PC-3 (cell line): ENCODE measurements around the gene MVK. TPM values are rescaled to one million over a fixed set of nuclear protein-coding genes. Genes with fewer than 3 reads are reported as not detected.

Experiments used
- ATAC-seq: fragments of 200-7000 bp; cut with Tn5 transposase; 2 replicates; pipeline ENCODE4 v1.9.1; 2020; ENCODE audit warnings: mild to moderate bottlenecking, moderate library complexity
- BruUV-seq: library from RNA; stranded (reverse); fragments of 400-500 nt; replicated peaks from 2 replicates; lab custom pipeline; 2021; lab: Mats Ljungman, UMichigan
- CTCF ChIA-PET: fragments of 300-600 bp; sonication (Branson Sonifier 250); formaldehyde crosslinking; loops from one replicate; lab custom pipeline; 2022; ENCODE audit warnings: antibody characterized with exemption; lab: Charles Lee
- POLR2A ChIA-PET: fragments of 300-600 bp; sonication (Branson Sonifier 250); formaldehyde crosslinking; loops from one replicate; lab custom pipeline; 2022; ENCODE audit warnings: antibody characterized with exemption; ENCODE audit not compliant: unreplicated experiment; lab: Charles Lee
- DNase-seq: peaks from one replicate; pipeline ENCODE4 v3.0.0-alpha.2; 2015
- H2AFZ ChIP-seq: fragments of 300-600 bp; sonication (generic); 2 replicates; pipeline ENCODE4 v1.6.0; 2016; ENCODE audit warnings: antibody characterized with exemption, low read length
- H3F3A ChIP-seq: fragments of 300-600 bp; sonication (generic); one replicate; pipeline ENCODE4 v1.6.0; 2017; ENCODE audit warnings: antibody characterized with exemption, low read length, control low read depth, mild to moderate bottlenecking; ENCODE audit not compliant: unreplicated experiment
- H3K27ac ChIP-seq: fragments of 300-600 bp; sonication (generic); 2 replicates; pipeline ENCODE4 v1.5.1; 2016; ENCODE audit warnings: mild to moderate bottlenecking, low read length
- H3K27me3 ChIP-seq: fragments of 300-600 bp; sonication (generic); 2 replicates; pipeline ENCODE4 v1.6.1; 2016; ENCODE audit warnings: low read length, mixed read lengths
- H3K36me3 ChIP-seq: fragments of 300-600 bp; sonication (generic); 2 replicates; pipeline ENCODE4 v1.6.1; 2016; ENCODE audit warnings: low read depth, mixed run types, low read length, mixed read lengths
- H3K4me1 ChIP-seq: fragments of 300-600 bp; sonication (generic); 2 replicates; pipeline ENCODE4 v1.5.1; 2016; ENCODE audit warnings: low read length; ENCODE audit not compliant: insufficient read depth
- H3K4me2 ChIP-seq: fragments of 300-600 bp; sonication (generic); 2 replicates; pipeline ENCODE4 v1.6.0; 2016; ENCODE audit warnings: low read length
- H3K4me3 ChIP-seq: fragments of 300-600 bp; sonication (generic); 2 replicates; pipeline ENCODE4 v1.5.1; 2016; ENCODE audit warnings: mild to moderate bottlenecking, low read length, mixed read lengths
- H3K79me2 ChIP-seq: fragments of 300-600 bp; sonication (generic); 2 replicates; pipeline ENCODE4 v1.6.1; 2017; ENCODE audit warnings: low read length, mixed read lengths
- H3K9ac ChIP-seq: fragments of 300-600 bp; sonication (generic); 2 replicates; pipeline ENCODE4 v1.6.0; 2016; ENCODE audit warnings: mild to moderate bottlenecking, low read length
- H3K9me2 ChIP-seq: fragments of 300-600 bp; sonication (generic); replicated peaks from 2 replicates; pipeline ENCODE4 v1.6.1; 2016; ENCODE audit warnings: mixed run types, low read length, mixed read lengths
- H3K9me3 ChIP-seq: fragments of 300-600 bp; sonication (generic); 2 replicates; pipeline ENCODE4 v1.6.1; 2016; ENCODE audit warnings: low read length, mixed read lengths
- H4K20me1 ChIP-seq: fragments of 300-600 bp; sonication (generic); 2 replicates; pipeline ENCODE4 v1.6.1; 2016; ENCODE audit warnings: low read length, mixed read lengths
- CTCF ChIP-seq: fragments of 300-600 bp; sonication (generic); conservative IDR thresholded peaks from 2 replicates; pipeline ENCODE4 v1.5.1; 2017; ENCODE audit warnings: antibody characterized with exemption, low read depth, mild to moderate bottlenecking, low read length
- EZH2 ChIP-seq: fragments of 300-600 bp; sonication (generic); IDR thresholded peaks from one replicate; pipeline ENCODE4 v1.6.1; 2017; ENCODE audit warnings: antibody characterized with exemption, mild to moderate bottlenecking, low read length; ENCODE audit not compliant: unreplicated experiment
- EZH2phosphoT487 ChIP-seq: fragments of 300-600 bp; sonication (generic); IDR thresholded peaks from 2 replicates; pipeline ENCODE4 v1.6.1; 2018; ENCODE audit warnings: mild to moderate bottlenecking, antibody characterized with exemption, low read length, borderline replicate concordance
- intact Hi-C: fragments of 100-400 bp; cut with micrococcal nuclease; formaldehyde crosslinking; loops from 2 replicates; pipeline ENCODE4 v1.9.0; 2023
- total RNA-seq: library from RNA; depleted of rRNA; stranded (reverse); fragments of >200 nt; gene quantifications from 2 replicates; pipeline ENCODE4 v1.2.3, GENCODE V29; 2014

The MVK gene
- total RNA-seq, 1 experiment from 2014 or later = 47.8 TPM

- Histone ChIP-seq H3K27ac (no peak overlapping the region), H3K4me1 (peaks cover 25% of the 10 kb centered on the region), H3K79me2 (no peaks in the 10 kb centered on the region), H3K36me3 (no peaks in the 10 kb centered on the region), H3K9ac (no peak overlapping the region), H2AFZ (no peak overlapping the region), H3K9me3 (no peaks in the 10 kb centered on the region), H3K9me2 (no peaks in the 10 kb centered on the region), H3K27me3 (no peaks in the 10 kb centered on the region), H3K4me2 (no peak overlapping the region), H3K4me3 (no peak overlapping the region), H3F3A (no peaks in the 10 kb centered on the region), H4K20me1 (no peaks in the 10 kb centered on the region)
- intact Hi-C loops = no loop called here
- BruUV-seq = no TSS peak
- no peak for ATAC-seq
- ChIA-PET POLR2A (no interaction called here), CTCF (no interaction called here)
- DNase-seq = no peak
- TF ChIP-seq EZH2 (no peak), CTCF (no peak), EZH2phosphoT487 (no peak)
These were observed 23.9 kb upstream of the MVK start for GRCh38 chr12:109549613-109550270.

GRCh38 chr12:109550281-109550680, 23.3 kb upstream of the MVK start:
- Histone ChIP-seq H2AFZ (no peak overlapping the region), H3K9me3 (no peaks in the 10 kb centered on the region), H3F3A (no peaks in the 10 kb centered on the region), H3K4me2 (no peak overlapping the region), H3K9me2 (no peaks in the 10 kb centered on the region), H3K4me3 (no peak overlapping the region), H3K79me2 (no peaks in the 10 kb centered on the region), H3K36me3 (no peaks in the 10 kb centered on the region), H3K27ac (no peak overlapping the region), H3K4me1 (peaks cover 19% of the 10 kb centered on the region), H3K9ac (no peak overlapping the region), H4K20me1 (no peaks in the 10 kb centered on the region), H3K27me3 (no peaks in the 10 kb centered on the region)
- TF ChIP-seq CTCF (no peak), EZH2phosphoT487 (no peak), EZH2 (no peak)
- POLR2A ChIA-PET = no interaction called here
- no TSS peak for BruUV-seq
- CTCF ChIA-PET = no interaction called here
- ATAC-seq (no peak), DNase-seq (no peak)
- intact Hi-C loops = no loop called here

- DNase-seq (no peak), ATAC-seq (no peak)
- Histone ChIP-seq H3K79me2 (no peaks in the 10 kb centered on the region), H3K27ac (no peak overlapping the region), H3F3A (no peaks in the 10 kb centered on the region), H3K27me3 (no peaks in the 10 kb centered on the region), H3K9me2 (no peaks in the 10 kb centered on the region), H3K4me3 (no peak overlapping the region), H3K9me3 (no peaks in the 10 kb centered on the region), H3K4me2 (no peak overlapping the region), H3K36me3 (no peaks in the 10 kb centered on the region), H3K4me1 (peaks cover 11% of the 10 kb centered on the region), H4K20me1 (no peaks in the 10 kb centered on the region), H3K9ac (no peak overlapping the region), H2AFZ (no peak overlapping the region)
- ChIA-PET CTCF (no interaction called here), POLR2A (interaction anchor here (0.8 kb wide), 1 partner anchor 22 kb away, joined by 3 read pairs; the partner anchor contains the start of genes MMAB and MVK)
- intact Hi-C loops = no loop called here
- BruUV-seq = no TSS peak
- TF ChIP-seq CTCF (no peak), EZH2phosphoT487 (no peak), EZH2 (no peak)
These were observed 22.5 kb upstream of the MVK start for GRCh38 chr12:109551108-109551507.
